ENCODE data around the gene CCNF.
A peak's percentile ranks its signal among the peaks of the same experiment; 100 is the strongest.
"Not testable (repeated sequence)": the region's sequence is repeated elsewhere in the genome, so short reads cannot be mapped to it uniquely, and the experiment has no call there.

CCNF gene

DNA sequence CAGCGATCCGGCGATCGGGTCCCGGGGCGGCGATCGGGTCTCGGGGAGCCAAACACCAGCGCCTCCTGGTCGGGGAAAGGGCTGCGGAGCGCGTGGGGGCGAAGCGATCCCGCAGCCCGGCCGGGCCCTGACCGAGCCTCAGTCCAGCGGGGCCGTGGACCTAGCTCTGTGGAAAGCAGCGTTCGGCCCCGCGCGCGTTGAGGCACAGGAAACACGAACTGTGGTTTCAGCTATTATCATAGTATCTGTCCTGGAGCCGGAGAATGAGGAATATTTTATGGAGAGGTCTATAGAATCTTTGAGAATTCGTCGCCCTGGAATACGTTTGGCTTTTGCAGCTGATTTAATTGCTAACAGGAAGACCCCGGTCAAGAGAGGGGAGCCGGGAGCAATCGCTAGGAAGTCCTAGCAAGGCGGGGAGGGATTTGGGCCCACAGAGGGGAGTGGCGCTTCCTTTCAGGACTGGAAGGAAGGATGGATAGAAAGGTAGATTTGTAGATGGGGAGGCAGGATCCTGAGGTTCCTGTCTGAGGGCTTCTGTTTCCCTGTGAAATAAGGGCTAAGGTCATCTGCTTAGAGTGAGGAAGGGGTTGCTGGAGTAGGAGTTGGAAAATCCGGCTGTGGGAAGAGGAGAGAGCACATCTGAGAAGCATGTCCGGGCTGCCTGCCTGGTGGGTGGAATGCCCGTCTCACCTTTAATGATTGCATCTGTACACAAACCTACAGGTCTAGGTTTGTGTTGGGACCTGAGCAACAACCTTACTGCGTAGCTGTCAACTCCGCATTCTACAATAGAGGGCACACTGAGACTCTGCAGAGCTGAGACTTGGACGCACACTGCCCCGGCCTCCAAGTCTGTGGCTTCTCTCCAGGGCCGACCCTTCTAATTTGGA lies 770 bp downstream of the CCNF start:
- Histone ChIP-seq H3K4me3 (ENCODE audit: low read length) (peak overlapping the region; percentile 91), H3K9ac (ENCODE audit: low read length) (peak overlapping the region; percentile 74), H3K4me1 (ENCODE audit: control insufficient read depth, low read depth, low read length) (peaks cover 8% of the 10 kb centered on the region), H3K9me3 (ENCODE audit: control insufficient read depth, low read depth, low read length) (no peaks in the 10 kb centered on the region), H3K27me3 (ENCODE audit: control insufficient read depth, insufficient read depth, low read length) (peaks cover 11% of the 10 kb centered on the region), H3K27ac (ENCODE audit: low read length) (no peak overlapping the region), H3K36me3 (ENCODE audit: control insufficient read depth, low read depth, low read length) (peaks cover 32% of the 10 kb centered on the region)

DNA sequence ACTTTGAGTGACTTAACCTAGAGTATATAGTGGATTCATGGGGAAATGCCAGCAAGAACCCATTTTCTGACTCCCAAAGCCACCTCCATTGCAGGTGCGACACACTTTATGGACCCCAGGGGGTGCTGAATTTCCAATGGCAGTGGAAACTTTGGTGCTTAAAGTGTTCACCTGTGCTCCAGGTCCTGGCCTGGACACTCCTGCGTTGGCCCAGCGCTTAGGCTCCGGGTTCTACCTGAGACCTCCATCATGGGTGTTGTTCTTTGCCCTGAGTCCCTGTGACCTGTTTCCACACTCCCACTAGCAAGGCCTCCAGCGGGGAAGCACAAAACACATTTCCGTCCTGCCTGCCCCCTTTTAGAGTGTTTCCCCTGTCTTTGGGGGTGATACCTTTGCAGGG lies 3.0 kb downstream of the CCNF start:
- peaks cover 8% of the 10 kb centered on the region for H3K4me1 ChIP-seq (ENCODE audit: control insufficient read depth, low read depth, low read length)
- peaks cover 11% of the 10 kb centered on the region for H3K27me3 ChIP-seq (ENCODE audit: control insufficient read depth, insufficient read depth, low read length)
- no peaks in the 10 kb centered on the region for H3K9me3 ChIP-seq (ENCODE audit: control insufficient read depth, low read depth, low read length)
- H3K27ac ChIP-seq (ENCODE audit: low read length) = no peak overlapping the region
- H3K4me3 ChIP-seq (ENCODE audit: low read length) = no peak overlapping the region
- no peak overlapping the region for H3K9ac ChIP-seq (ENCODE audit: low read length)
- peaks cover 47% of the 10 kb centered on the region for H3K36me3 ChIP-seq (ENCODE audit: control insufficient read depth, low read depth, low read length)

DNA sequence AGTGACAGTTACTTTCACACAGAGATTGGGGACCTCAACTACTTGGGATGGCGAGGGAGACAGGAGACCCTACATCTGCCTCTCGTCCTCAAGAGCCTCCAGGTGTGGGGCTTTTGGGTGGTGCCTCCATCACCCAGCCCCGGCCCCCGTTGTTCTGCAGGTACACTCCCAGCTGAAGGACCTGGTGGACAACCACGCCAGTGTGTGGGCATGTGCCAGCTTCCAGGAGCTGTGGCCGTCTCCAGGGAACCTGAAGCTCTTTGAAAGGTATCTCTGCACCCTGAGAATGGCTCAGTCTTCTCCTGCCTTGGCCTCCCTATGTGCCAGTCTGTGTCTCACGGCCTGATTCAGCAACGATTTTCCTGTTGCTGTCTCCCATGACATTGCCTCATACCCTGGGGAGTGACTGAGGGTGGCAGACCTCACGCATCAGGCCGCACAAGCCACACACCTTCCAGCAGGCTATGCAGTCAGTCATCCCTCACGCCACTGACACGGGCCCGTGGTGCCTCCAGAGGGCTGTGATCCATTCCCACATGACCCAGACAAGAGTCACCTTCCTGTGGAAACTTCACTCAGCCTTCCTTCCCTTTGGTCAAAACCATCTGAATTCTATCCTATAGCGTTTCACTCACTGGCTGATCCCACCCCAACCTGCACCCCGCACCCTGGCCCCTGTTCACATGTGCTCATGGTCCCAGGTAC lies 3.7 kb downstream of the CCNF start:
- H3K9ac ChIP-seq (ENCODE audit: low read length) = no peak overlapping the region

DNA sequence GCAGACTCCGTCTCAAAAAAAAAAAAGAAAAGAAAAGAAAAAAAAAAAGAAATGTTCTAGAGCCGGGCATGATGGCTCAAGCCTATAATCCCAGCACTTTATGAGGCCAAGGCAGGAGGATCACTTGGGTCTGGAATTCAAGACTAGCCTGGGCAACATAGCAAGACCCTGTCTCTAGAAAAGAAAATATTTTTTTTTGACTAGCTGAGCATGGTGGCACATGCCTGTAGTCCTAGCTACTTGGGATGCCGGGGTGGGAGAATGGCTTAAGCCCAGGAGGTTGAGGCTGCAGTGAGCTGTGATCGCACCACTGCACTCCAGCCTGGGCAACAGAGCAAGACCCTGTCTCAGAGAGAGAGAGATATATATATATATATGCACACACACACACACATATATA lies 6.0 kb downstream of the CCNF start:
- H3K9me3 ChIP-seq (ENCODE audit: control insufficient read depth, low read depth, low read length); H3K27ac ChIP-seq (ENCODE audit: low read length); H3K4me3 ChIP-seq (ENCODE audit: low read length); H3K4me1 ChIP-seq (ENCODE audit: control insufficient read depth, low read depth, low read length); H3K27me3 ChIP-seq (ENCODE audit: control insufficient read depth, insufficient read depth, low read length); H3K9ac ChIP-seq (ENCODE audit: low read length): not testable (repeated sequence)
- peaks cover 68% of the 10 kb centered on the region for H3K36me3 ChIP-seq (ENCODE audit: control insufficient read depth, low read depth, low read length)

More for the DNA sequence above, 3.7 kb downstream of the CCNF start:
- H3K4me1 ChIP-seq (ENCODE audit: control insufficient read depth, low read depth, low read length) = peaks cover 8% of the 10 kb centered on the region
- H3K27ac ChIP-seq (ENCODE audit: low read length) = no peak overlapping the region
- H3K9me3 ChIP-seq (ENCODE audit: control insufficient read depth, low read depth, low read length) = no peaks in the 10 kb centered on the region
- H3K4me3 ChIP-seq (ENCODE audit: low read length) = no peak overlapping the region
- H3K36me3 ChIP-seq (ENCODE audit: control insufficient read depth, low read depth, low read length) = peaks cover 53% of the 10 kb centered on the region
- H3K27me3 ChIP-seq (ENCODE audit: control insufficient read depth, insufficient read depth, low read length) = peaks cover 5% of the 10 kb centered on the region

DNA sequence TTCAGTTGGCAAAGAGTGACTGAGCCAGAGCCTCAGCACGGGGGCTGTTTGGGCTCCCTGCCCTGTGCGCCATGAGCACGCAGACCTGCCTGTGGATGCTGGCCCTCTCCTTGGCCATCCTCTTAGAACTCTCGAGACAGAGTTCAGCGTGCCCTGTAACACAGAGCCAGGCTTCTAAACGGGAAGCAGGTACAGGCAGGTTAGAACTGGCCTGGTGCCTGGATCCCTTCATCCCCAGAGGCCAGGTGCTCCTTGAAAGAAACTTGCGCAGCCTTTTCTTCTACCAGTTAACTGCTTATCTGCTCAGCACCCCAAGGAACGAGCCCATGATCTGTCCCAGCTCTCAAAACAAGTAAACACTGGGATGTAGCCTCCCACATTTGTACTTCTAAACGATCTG lies 6.9 kb downstream of the CCNF start:
- Histone ChIP-seq H3K4me3 (ENCODE audit: low read length) (no peak overlapping the region), H3K9ac (ENCODE audit: low read length) (no peak overlapping the region), H3K27me3 (ENCODE audit: control insufficient read depth, insufficient read depth, low read length) (no peaks in the 10 kb centered on the region), H3K4me1 (ENCODE audit: control insufficient read depth, low read depth, low read length) (no peaks in the 10 kb centered on the region), H3K27ac (ENCODE audit: low read length) (no peak overlapping the region), H3K36me3 (ENCODE audit: control insufficient read depth, low read depth, low read length) (peaks cover 66% of the 10 kb centered on the region), H3K9me3 (ENCODE audit: control insufficient read depth, low read depth, low read length) (no peaks in the 10 kb centered on the region)

DNA sequence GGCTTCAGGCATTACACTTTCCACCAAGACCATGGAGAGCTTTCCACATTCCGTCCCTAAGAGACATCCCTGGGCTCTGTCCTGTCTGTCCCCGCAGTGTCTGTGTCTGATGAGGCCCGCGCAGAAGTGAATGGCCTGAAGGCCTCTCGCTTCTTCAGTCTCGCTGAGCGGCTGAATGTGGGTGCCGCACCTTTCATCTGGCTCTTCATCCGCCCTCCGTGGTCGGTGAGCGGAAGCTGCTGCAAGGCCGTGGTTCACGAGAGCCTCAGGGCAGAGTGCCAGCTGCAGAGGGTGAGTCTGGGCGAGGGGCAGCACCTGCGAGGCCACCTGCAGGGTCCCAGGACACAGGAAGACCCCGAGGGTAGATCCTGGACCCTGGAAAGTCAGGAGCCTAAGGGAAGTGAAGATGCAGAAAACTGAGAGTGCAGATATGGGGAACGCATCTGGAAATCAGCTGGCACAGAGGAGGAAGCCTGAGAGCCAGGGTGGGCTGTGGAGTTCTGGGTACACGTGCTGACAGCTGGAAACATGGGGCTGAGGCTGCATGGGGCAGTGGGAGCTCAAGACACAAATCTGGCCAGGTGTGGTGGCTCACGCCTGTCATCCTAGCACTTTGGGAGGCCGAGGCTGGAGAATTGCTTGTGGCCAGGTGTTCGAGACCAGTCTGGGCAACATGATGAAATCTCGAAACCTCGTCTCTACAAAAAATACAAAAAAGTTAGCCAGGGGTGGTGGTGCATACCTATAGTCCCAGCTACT lies 8.0 kb downstream of the CCNF start:
- no peak overlapping the region for H3K4me3 ChIP-seq (ENCODE audit: low read length)
- H3K27me3 ChIP-seq (ENCODE audit: control insufficient read depth, insufficient read depth, low read length) = no peaks in the 10 kb centered on the region
- H3K9ac ChIP-seq (ENCODE audit: low read length) = no peak overlapping the region
- H3K27ac ChIP-seq (ENCODE audit: low read length) = no peak overlapping the region
- no peaks in the 10 kb centered on the region for H3K4me1 ChIP-seq (ENCODE audit: control insufficient read depth, low read depth, low read length)
- H3K36me3 ChIP-seq (ENCODE audit: control insufficient read depth, low read depth, low read length) = peaks cover 61% of the 10 kb centered on the region
- no peaks in the 10 kb centered on the region for H3K9me3 ChIP-seq (ENCODE audit: control insufficient read depth, low read depth, low read length)

DNA sequence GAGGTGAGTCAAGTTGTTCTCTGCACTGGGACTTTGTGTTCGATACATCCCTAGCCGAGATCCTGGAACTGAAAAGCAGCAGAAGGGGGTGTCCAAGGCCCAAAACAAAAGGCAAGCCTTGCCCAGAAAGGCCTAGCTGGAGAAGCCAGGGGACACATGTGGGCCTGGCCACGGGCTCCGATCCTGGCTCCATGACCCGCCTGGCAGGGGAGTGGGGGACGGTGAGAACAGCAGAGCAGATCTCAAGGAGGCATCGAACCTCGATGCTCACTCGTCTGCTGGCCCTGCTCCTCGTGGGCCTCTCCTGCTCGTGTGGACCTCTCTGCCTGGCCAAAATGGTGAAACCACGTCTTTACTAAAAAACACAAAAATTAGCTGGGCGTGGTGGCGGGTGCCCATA lies 8.9 kb downstream of the CCNF start:
- Histone ChIP-seq H3K27me3 (ENCODE audit: control insufficient read depth, insufficient read depth, low read length) (no peaks in the 10 kb centered on the region), H3K9ac (ENCODE audit: low read length) (no peak overlapping the region), H3K4me1 (ENCODE audit: control insufficient read depth, low read depth, low read length) (no peaks in the 10 kb centered on the region), H3K36me3 (ENCODE audit: control insufficient read depth, low read depth, low read length) (peaks cover 52% of the 10 kb centered on the region), H3K4me3 (ENCODE audit: low read length) (no peak overlapping the region), H3K27ac (ENCODE audit: low read length) (no peak overlapping the region), H3K9me3 (ENCODE audit: control insufficient read depth, low read depth, low read length) (no peaks in the 10 kb centered on the region)

DNA sequence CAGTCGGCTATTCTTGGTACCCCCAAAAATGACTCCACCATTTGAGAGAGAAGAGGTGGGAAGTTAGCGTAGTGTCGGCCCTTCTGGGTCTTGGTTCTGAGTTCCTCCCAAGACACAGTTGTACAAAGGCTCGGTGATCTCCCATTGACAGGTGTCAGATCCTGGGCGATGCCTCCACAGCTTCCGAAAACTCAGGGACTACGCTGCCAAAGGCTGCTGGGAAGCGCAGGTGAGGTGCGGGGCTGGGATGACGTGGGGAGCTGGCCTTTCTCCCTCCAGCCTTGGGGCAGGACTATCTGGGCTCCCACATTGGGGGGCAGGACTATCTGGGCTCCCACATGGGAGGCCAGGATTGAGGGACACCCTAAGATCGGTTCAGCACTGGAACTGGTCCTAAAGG lies 10.4 kb downstream of the CCNF start:
- H3K27me3 ChIP-seq (ENCODE audit: control insufficient read depth, insufficient read depth, low read length) = no peaks in the 10 kb centered on the region
- H3K9ac ChIP-seq (ENCODE audit: low read length) = no peak overlapping the region
- no peaks in the 10 kb centered on the region for H3K9me3 ChIP-seq (ENCODE audit: control insufficient read depth, low read depth, low read length)
- H3K4me1 ChIP-seq (ENCODE audit: control insufficient read depth, low read depth, low read length) = no peaks in the 10 kb centered on the region
- H3K4me3 ChIP-seq (ENCODE audit: low read length) = no peak overlapping the region
- H3K27ac ChIP-seq (ENCODE audit: low read length) = no peak overlapping the region
- H3K36me3 ChIP-seq (ENCODE audit: control insufficient read depth, low read depth, low read length) = peaks cover 53% of the 10 kb centered on the region

DNA sequence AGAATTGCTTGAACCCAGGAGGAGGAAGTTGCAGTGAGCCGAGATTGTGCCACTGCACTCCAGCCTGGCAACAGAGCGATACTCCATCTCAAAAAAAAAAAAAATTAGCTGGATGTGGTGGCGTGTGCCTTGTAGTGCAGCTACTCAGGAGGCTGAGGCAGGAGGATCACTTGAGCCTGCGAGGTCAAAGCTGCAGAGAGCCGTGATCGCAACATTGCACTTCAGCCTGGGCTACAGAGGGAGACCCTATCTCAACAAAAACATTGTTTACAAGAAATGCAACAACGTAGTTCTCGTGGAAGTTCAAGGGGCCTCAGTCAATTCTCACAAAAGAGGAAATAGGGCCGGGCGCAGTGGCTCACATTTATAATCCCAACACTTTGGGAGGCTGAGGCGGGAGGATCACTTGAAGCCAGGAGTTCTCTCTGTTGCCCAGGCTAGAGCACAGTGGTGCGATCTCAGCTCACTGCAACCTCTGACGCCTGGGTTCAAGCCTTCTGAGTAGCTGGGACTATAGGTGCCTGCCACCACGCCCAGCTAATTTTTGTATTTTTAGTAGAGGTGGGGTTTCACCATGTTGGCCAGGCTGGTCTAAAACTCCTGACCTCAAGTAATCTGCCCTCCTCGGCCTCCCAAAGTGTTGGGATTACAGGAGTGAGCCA lies 12.0 kb downstream of the CCNF start:
- H3K27me3 ChIP-seq (ENCODE audit: control insufficient read depth, insufficient read depth, low read length); H3K4me3 ChIP-seq (ENCODE audit: low read length); H3K27ac ChIP-seq (ENCODE audit: low read length); H3K9ac ChIP-seq (ENCODE audit: low read length); H3K4me1 ChIP-seq (ENCODE audit: control insufficient read depth, low read depth, low read length); H3K9me3 ChIP-seq (ENCODE audit: control insufficient read depth, low read depth, low read length): not testable (repeated sequence)
- H3K36me3 ChIP-seq (ENCODE audit: control insufficient read depth, low read depth, low read length) = peaks cover 61% of the 10 kb centered on the region

DNA sequence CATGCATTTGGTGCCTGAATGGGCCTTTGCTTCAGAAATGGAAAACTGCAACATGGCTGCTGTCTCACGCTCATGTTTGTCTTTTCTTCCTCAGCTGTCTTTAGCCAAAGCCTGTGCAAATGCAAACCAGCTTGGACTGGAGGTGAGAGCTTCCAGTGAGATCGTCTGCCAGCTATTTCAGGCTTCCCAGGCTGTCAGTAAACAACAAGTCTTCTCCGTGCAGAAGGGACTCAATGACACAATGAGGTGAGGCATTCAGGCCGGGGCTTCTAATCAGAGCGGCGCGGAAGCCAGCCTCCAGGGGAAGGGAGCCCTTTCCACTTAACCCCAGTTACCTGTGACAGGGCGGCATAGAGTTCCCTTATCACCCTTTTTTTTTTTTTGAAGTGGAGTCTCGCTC lies 14.3 kb downstream of the CCNF start:
- Histone ChIP-seq H3K27me3 (ENCODE audit: control insufficient read depth, insufficient read depth, low read length) (no peaks in the 10 kb centered on the region), H3K36me3 (ENCODE audit: control insufficient read depth, low read depth, low read length) (peaks cover 56% of the 10 kb centered on the region), H3K4me1 (ENCODE audit: control insufficient read depth, low read depth, low read length) (no peaks in the 10 kb centered on the region), H3K4me3 (ENCODE audit: low read length) (no peak overlapping the region), H3K9ac (ENCODE audit: low read length) (no peak overlapping the region), H3K9me3 (ENCODE audit: control insufficient read depth, low read depth, low read length) (no peaks in the 10 kb centered on the region), H3K27ac (ENCODE audit: low read length) (no peak overlapping the region)

DNA sequence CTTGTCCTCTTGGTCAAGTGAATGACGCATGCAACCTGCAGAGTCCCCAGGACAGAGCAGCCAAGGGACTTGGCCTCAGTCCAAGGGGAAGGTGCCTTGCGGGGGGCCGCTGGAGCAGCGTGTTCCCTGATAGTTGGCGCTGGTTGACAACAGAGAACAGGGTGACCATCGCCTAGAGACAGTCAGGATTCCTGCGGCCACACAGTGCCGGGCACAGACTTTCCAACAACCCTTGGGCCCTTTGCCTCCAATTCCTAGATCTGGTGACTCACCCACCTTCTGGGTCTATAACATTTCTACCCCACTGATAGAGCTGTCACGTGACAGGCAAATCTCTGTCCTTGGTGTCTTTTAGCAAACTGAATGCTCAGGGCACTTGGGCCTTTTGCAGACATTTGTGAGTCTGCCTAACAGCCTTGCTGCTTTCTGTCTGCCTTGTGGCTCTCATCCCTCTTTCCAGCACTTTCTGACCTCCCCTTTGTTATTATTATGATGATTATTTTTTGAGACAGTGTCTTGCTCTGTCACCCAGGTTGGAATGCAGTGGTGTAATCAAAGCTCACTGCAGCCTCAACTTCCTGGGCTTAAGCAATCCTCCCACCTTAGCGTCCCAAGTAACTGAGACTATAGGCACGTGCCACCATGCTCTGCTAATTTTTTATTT lies 18.8 kb downstream of the CCNF start:
- Histone ChIP-seq H3K4me1 (ENCODE audit: control insufficient read depth, low read depth, low read length) (no peaks in the 10 kb centered on the region), H3K27ac (ENCODE audit: low read length) (no peak overlapping the region), H3K9me3 (ENCODE audit: control insufficient read depth, low read depth, low read length) (no peaks in the 10 kb centered on the region), H3K27me3 (ENCODE audit: control insufficient read depth, insufficient read depth, low read length) (no peaks in the 10 kb centered on the region), H3K36me3 (ENCODE audit: control insufficient read depth, low read depth, low read length) (peaks cover 70% of the 10 kb centered on the region), H3K9ac (ENCODE audit: low read length) (no peak overlapping the region), H3K4me3 (ENCODE audit: low read length) (no peak overlapping the region)

All from iPS-18a (cell line).